GM12878 (cell line): ENCODE results near the gene ZNF792. TPM values are rescaled to one million over a fixed set of nuclear protein-coding genes. Genes with fewer than 3 reads are reported as not detected.

ENCODE experiments used
- ATAC-seq: fragments of 200-7000 bp; cut with Tn5 transposase; 3 replicates; pipeline ENCODE4 v1.9.1; 2020; ENCODE audit warnings: mild to moderate bottlenecking, moderate library complexity
- BruUV-seq: library from RNA; stranded (reverse); fragments of 400-500 nt; replicated peaks from 2 replicates; lab custom pipeline; 2021; lab: Mats Ljungman, UMichigan
- CTCF ChIA-PET: fragments of 300-600 bp; sonication (Branson Sonifier 250); formaldehyde crosslinking; extraction: SDS; loops from one replicate; lab custom pipeline; 2021; ENCODE audit warnings: inconsistent platforms; lab: Yijun Ruan, JAX
- POLR2A ChIA-PET: fragments of 350-600 bp; formaldehyde crosslinking; extraction: SDS; loops from one replicate; lab custom pipeline; 2021; ENCODE audit warnings: inconsistent platforms; lab: Charles Lee
- RAD21 ChIA-PET: fragments of 300-600 bp; sonication (Branson Sonifier 250); formaldehyde crosslinking; loops from one replicate; lab custom pipeline; 2023; ENCODE audit warnings: antibody characterized with exemption; ENCODE audit not compliant: unreplicated experiment; lab: Charles Lee
- SMC1A ChIA-PET: fragments of 300-600 bp; sonication (Branson Sonifier 250); formaldehyde crosslinking; loops from one replicate; lab custom pipeline; 2023; ENCODE audit not compliant: unreplicated experiment, uncharacterized antibody; lab: Charles Lee
- DNase-seq: peaks from one replicate; pipeline ENCODE4 v3.0.0-alpha.2; 2011; ENCODE audit warnings: low read depth, low spot score
- FAIRE-seq: peaks from 3 replicates; lab custom pipeline; 2011; peaks lifted over from hg19 to GRCh38; lab: Jason Lieb, UNC
- H2AFZ ChIP-seq: 2 replicates; pipeline ENCODE4 v1.6.0; 2011; ENCODE audit warnings: low read depth, low read length, control low read depth; ENCODE audit not compliant: control insufficient read depth
- H3K27ac ChIP-seq: 2 replicates; pipeline ENCODE4 v1.5.1; 2011; ENCODE audit warnings: control low read depth; ENCODE audit not compliant: control insufficient read depth, insufficient read depth
- H3K27me3 ChIP-seq, 2 experiments: replicated peaks in 1 of 2; 2 replicates each; pipeline versions ENCODE4 v1.6.0 to v1.6.1; 2011; ENCODE audit warnings: low read length in 1 of 2; ENCODE audit not compliant: control insufficient read depth in 2 of 2, insufficient read depth in 2 of 2
- H3K36me3 ChIP-seq, 2 experiments: 2 replicates each; pipeline ENCODE4 v1.5.1; 2011; ENCODE audit warnings: low read length in 1 of 2; ENCODE audit not compliant: control insufficient read depth in 2 of 2, insufficient read depth in 2 of 2
- H3K4me1 ChIP-seq: 2 replicates; pipeline ENCODE4 v1.6.1; 2011; ENCODE audit warnings: mild to moderate bottlenecking, low read length, moderate library complexity, mixed read lengths; ENCODE audit not compliant: control insufficient read depth, insufficient read depth
- H3K4me2 ChIP-seq: 2 replicates; pipeline ENCODE4 v1.6.0; 2011; ENCODE audit warnings: control low read depth; ENCODE audit not compliant: control insufficient read depth, insufficient read depth
- H3K4me3 ChIP-seq: fragments of 200-600 bp; sonication (generic); 2 replicates; pipeline ENCODE4 v1.5.1; 2016
- H3K79me2 ChIP-seq: 2 replicates; pipeline ENCODE4 v1.6.0; 2011; ENCODE audit warnings: low read length; ENCODE audit not compliant: control insufficient read depth, insufficient read depth
- H3K9ac ChIP-seq: 2 replicates; pipeline ENCODE4 v1.8.0; 2011; ENCODE audit warnings: low read length, control low read depth, mixed read lengths; ENCODE audit not compliant: control insufficient read depth, insufficient read depth
- H3K9me3 ChIP-seq: replicated peaks from 3 replicates; pipeline ENCODE4 v1.5.1; 2011; ENCODE audit warnings: mild to moderate bottlenecking, low read length; ENCODE audit not compliant: control insufficient read depth, insufficient read depth
- H4K20me1 ChIP-seq: 2 replicates; pipeline ENCODE4 v1.6.0; 2011; ENCODE audit not compliant: control insufficient read depth, insufficient read depth
- BCL3 ChIP-seq: IDR thresholded peaks from 2 replicates; pipeline ENCODE4 v1.6.1; 2011; ENCODE audit warnings: borderline replicate concordance, low read depth, mild to moderate bottlenecking, moderate library complexity, low read length; ENCODE audit not compliant: insufficient read depth, poor library complexity, severe bottlenecking
- BHLHE40 ChIP-seq, 2 experiments: fragments of 450-650 bp in 1 of 2; IDR thresholded peaks; 2 replicates each; pipeline ENCODE4 v1.6.1; 2011 to 2017; ENCODE audit warnings: low read depth in 2 of 2, borderline replicate concordance in 1 of 2, improper control_type of control experiment in 1 of 2, low read length in 1 of 2, mild to moderate bottlenecking in 1 of 2
- CBX3 ChIP-seq: fragments of 200-600 bp; sonication (generic); IDR thresholded peaks from 2 replicates; pipeline ENCODE4 v1.6.1; 2016; ENCODE audit warnings: low read depth, borderline replicate concordance
- E2F4 ChIP-seq: IDR thresholded peaks from 2 replicates; pipeline ENCODE4 v1.6.1; 2012; ENCODE audit warnings: low read depth, low read length, improper control_type of control experiment
- HDAC2 ChIP-seq: fragments of 200-600 bp; sonication (generic); IDR thresholded peaks from 2 replicates; pipeline ENCODE4 v1.6.1; 2017
- NFXL1 ChIP-seq: fragments of 450-650 bp; IDR thresholded peaks from 2 replicates; pipeline ENCODE4 v1.6.1; 2017; ENCODE audit warnings: antibody characterized with exemption, mild to moderate bottlenecking, borderline replicate concordance
- RBBP5 ChIP-seq: fragments of 200-600 bp; sonication (generic); conservative IDR thresholded peaks from 2 replicates; pipeline ENCODE4 v1.6.1; 2016
- SMC3 ChIP-seq: IDR thresholded peaks from 2 replicates; pipeline ENCODE4 v1.6.1; 2011; ENCODE audit warnings: low read length, improper control_type of control experiment, borderline replicate concordance
- SPI1 ChIP-seq: IDR thresholded peaks from 2 replicates; pipeline ENCODE4 v1.6.1; 2011; ENCODE audit warnings: low read depth, mild to moderate bottlenecking, low read length, moderate library complexity, borderline replicate concordance; ENCODE audit not compliant: insufficient read depth
- WGBS: methylation state at CpG from one replicate; pipeline ENCODE4 v1.1.6; 2016; ENCODE audit warnings: low lambda C conversion rate; ENCODE audit not compliant: insufficient replicate concordance, insufficient coverage; ENCODE audit errors: missing lambda C conversion rate; 5-methylcytosine and 5-hydroxymethylcytosine counted together
- in situ Hi-C: fragments of 300-500 bp; cut with MboI; formaldehyde crosslinking; loops from 9 replicates; pipeline ENCODE4 v1.14.3; 2018; ENCODE audit warnings: mixed read lengths
- intact Hi-C: fragments of 100-400 bp; cut with micrococcal nuclease; formaldehyde crosslinking; loops from one replicate; pipeline ENCODE4 v1.14.2; 2022; ENCODE audit not compliant: unreplicated experiment
- polyA plus RNA-seq, 11 experiments: library from polyadenylated mRNA; depleted of rRNA in 4 of 11; unstranded in 6 of 11; stranded (reverse) in 5 of 11; fragments of >200 nt; fragmentation: Nextera tagmentation in 4 of 11; fragmentation: Illumina TruSeq in 1 of 11; extraction: Ambion mirVana in 4 of 11; extraction: Trizol in 1 of 11; gene quantifications; 1 replicate in 1 of 11; 2 replicates in 10 of 11; pipeline versions ENCODE4 v1.2.1 to v1.2.3, GENCODE V29; 2011 to 2016; ENCODE audit warnings: inconsistent platforms in 2 of 11, missing spikeins in 2 of 11, low read depth in 1 of 11
- total RNA-seq, 4 experiments: library from RNA; depleted of rRNA in 3 of 4; stranded (reverse); fragments of >200 nt in 3 of 4; fragmentation: Illumina TruSeq in 1 of 4; extraction: Trizol in 1 of 4; gene quantifications; 2 replicates each; pipeline versions ENCODE4 v1.2.1 to v1.2.3, GENCODE V29; 2013 to 2021

The ZNF792 gene
- total and polyA plus RNA-seq, 10 of the 15 experiments (the other 5 are each of a cell fraction or from before 2014, with no cell fraction given): 0.53 to 4.8 (median 1.3) TPM

GRCh38 chr19:34936184-34936583, 27.8 kb downstream of the ZNF792 start:
- intact Hi-C loops: no loop called here
- Histone ChIP-seq H2AFZ (no peak overlapping the region), H3K4me1 (no peaks in the 10 kb centered on the region), H4K20me1 (no peaks in the 10 kb centered on the region), H3K36me3 (no peaks in the 10 kb centered on the region; a peak in 1 of 4 replicates), H3K9me3 (peaks cover 2% of the 10 kb centered on the region; the same call in 1 of the 3 replicates), H3K4me3 (no peak overlapping the region)
- ChIA-PET RAD21 (no interaction called here), SMC1A (interaction anchor here (0.7 kb wide), 1 partner anchor 643 kb away, joined by 3 read pairs; no protein-coding TSS in a partner anchor), CTCF (no interaction called here)
- TF ChIP-seq HDAC2 (no peak), RBBP5 (no peak), CBX3 (no peak)
- TF ChIP-seq, all 136 proteins: peak for 0
- Histone ChIP-seq H3K27me3 (no peaks in the 10 kb centered on the region), H3K79me2 (no peaks in the 10 kb centered on the region), H3K27ac (no peak overlapping the region), H3K9ac (no peak overlapping the region), H3K4me2 (no peak overlapping the region)
- WGBS: 100% methylated on average over 4 of the region's 4 CpGs
- no TSS peak for BruUV-seq
- no peak for ATAC-seq
- no peak for DNase-seq
- no peak for FAIRE-seq
- in situ Hi-C loops: no loop called here
- POLR2A ChIA-PET: no interaction called here

GRCh38 chr19:34932494-34932893, 31.5 kb downstream of the ZNF792 start:
- ChIA-PET RAD21 (no interaction called here), POLR2A (no interaction called here), SMC1A (no interaction called here), CTCF (no interaction called here)
- DNase-seq: no peak
- no peaks in the 10 kb centered on the region for H3K4me1 ChIP-seq
- H3K9ac ChIP-seq: no peak overlapping the region
- in situ Hi-C loops (no loop called here), intact Hi-C loops (no loop called here)
- H3K4me3 ChIP-seq: no peak overlapping the region
- no peaks in the 10 kb centered on the region; a peak in 1 of 4 replicates for H3K36me3 ChIP-seq
- H3K27me3 ChIP-seq: no peaks in the 10 kb centered on the region
- no peak for TF ChIP-seq NFXL1
- no peak for TF ChIP-seq BHLHE40 (IDR thresholded peaks at IDR 0.05; ENCODE audit: borderline replicate concordance in 1 of 2, low read depth in 2 of 2, low read length in 1 of 2)
- TF ChIP-seq E2F4: no peak
- TF ChIP-seq SPI1: no peak
- no peak for TF ChIP-seq BCL3
- TF ChIP-seq SMC3: no peak
- 99% methylated on average over 6 of the region's 6 CpGs for WGBS
- ATAC-seq: no peak
- H3K4me2 ChIP-seq: no peak overlapping the region
- no peak overlapping the region for H2AFZ ChIP-seq
- no peak overlapping the region for H3K27ac ChIP-seq
- H3K9me3 ChIP-seq: peaks cover 2% of the 10 kb centered on the region; the same call in 1 of the 3 replicates
- BruUV-seq: no TSS peak
- H3K79me2 ChIP-seq: no peaks in the 10 kb centered on the region
- H4K20me1 ChIP-seq: no peaks in the 10 kb centered on the region
- FAIRE-seq: no peak
